NCI-H1105 (cell line): ENCODE data around the gene ANKRD40CL.
"Not testable (repeated sequence)": the region's sequence is repeated elsewhere in the genome, so short reads cannot be mapped to it uniquely, and the experiment has no call there.

ENCODE experiments used
- DNase-seq: peaks from one replicate; lab custom pipeline; 2025; lab: John Stamatoyannopoulos, UW

The ANKRD40CL gene

DNA sequence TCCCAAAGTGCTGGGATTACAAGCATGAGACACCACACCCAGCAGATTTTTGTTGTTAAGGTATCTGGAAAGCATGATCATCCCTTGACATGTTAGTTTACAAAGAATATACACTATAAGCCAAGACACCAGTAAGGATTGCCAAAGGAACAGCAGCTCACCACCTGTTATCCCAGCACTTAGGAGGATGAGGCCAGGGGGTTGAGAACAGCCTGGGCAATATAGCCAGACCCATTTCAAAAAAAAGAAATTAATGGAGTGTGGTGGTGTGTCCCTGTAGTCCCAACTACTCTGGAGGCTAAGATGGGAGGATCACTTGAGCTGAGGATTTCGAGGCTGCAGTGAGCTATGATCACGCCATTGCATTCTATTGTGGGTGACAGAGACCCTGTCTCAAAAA lies 5.1 kb downstream of the ANKRD40CL start:
- DNase-seq = no peak

DNA sequence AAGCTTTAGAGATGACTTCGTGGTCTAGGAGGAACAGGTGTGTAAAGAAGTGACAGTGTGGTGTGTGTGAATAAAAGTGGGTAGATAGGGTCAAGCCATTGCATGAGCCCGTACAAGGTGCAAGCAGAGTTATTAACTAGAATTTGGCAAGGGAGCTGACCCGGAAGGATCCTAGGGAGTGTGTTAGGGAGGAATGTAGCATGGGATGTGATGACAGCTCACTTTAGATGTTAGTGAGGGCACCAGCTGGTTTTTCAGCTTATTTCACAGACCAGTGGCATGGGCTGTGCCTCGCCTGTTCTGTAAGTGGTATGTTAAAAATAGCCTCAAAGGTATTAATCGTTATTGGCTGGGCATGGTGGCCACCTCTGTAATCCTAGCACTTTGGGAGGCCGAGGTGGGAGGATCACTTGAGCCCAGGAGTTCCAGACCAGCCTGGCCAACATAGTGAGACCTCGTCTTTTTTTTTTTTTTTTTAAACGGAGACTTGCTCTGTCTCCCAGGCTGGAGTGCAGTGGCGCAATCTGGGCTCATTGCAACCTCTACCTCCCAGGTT lies 8.3 kb downstream of the ANKRD40CL start:
- DNase-seq = no peak

DNA sequence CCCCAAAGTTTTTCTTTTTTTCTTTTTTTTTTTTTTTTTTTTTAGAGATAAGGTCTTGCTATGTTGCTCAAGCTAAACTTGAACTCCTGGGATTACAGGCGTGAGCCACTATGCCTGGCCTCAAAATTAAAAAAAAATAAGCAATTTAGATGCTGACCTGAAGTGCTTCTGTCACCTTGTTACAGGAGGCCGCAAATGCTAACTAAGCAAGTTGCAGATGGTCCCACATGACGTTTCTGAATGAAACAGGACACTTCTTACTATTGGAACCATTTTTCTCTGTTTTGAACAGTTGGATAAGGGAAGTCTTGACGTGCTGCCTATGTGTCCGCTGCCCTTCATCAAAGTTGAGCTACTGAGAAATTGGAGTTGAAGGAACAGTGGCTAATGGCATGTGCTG lies 8.8 kb downstream of the ANKRD40CL start:
- no peak for DNase-seq

DNA sequence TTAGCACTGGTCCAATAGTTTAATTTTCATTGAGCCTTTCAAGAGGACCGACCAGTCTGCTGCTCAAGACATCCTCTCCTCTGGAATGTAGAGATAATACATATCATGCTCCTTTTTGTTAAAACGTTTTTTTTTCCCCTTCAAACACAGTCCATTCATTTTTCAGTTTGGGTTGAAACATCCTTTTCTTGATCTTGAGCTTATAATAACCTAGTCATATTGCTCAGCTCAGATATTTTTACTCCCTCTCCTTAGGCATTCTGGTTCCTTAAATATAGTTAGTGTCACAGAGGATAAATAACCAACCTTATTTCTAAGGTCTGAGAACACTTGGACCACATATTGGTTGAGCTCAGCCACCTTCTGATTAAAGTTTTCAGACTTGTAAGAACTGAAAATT lies 12.8 kb downstream of the ANKRD40CL start:
- no peak for DNase-seq

DNA sequence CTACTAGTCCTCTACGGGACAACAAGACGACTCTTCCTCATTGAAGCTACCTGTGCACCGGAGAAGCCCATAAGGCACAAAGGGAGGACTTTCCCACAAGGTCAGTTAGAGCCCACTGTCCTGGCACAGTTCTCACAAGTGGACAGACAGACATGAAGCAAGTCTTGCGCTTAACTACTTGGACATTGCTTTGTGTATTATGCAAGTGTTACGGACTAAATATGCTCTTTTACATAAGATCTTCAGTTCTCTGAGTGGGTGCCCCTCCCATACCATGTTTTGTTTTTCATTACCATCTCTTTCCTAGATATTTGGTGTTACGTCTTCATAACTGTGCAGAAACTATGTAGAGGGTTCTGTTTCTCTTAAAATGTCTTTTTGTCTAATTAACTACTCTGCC lies 18.1 kb downstream of the ANKRD40CL start:
- DNase-seq = no peak

DNA sequence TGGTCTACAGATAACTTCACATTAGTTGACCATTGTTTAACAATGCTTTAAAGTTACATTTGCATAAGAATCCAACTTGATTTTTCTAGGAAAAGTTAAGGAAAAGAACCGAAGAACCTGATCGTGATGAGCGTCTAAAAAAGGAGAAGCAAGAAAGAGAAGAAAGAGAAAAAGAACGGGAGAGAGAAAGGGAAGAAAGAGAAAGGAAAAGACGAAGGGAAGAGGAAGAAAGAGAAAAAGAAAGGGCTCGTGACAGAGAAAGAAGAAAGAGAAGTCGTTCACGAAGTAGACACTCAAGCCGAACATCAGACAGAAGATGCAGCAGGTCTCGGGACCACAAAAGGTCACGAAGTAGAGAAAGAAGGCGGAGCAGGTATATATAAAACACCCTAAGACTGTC lies 21.7 kb downstream of the ANKRD40CL start:
- no peak for DNase-seq

DNA sequence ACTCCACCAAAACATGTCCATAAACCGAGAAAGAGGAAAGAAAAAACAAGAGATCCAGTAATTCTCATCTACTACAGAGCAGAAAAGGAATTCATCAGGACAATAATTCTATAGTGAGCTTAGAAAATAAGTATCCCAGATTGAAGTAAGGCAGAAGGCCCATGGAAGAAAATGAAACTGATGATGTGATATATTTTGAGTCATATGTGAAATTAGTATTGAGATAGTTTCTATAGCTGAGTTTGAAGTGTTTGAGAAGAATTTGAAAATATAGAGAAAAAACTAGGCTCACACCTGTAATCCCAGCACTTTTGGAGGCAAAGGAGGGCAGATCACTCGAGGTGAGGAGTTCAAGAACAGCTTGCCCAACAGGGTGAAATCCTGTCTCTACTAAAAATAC lies 28.2 kb downstream of the ANKRD40CL start:
- DNase-seq = no peak

DNA sequence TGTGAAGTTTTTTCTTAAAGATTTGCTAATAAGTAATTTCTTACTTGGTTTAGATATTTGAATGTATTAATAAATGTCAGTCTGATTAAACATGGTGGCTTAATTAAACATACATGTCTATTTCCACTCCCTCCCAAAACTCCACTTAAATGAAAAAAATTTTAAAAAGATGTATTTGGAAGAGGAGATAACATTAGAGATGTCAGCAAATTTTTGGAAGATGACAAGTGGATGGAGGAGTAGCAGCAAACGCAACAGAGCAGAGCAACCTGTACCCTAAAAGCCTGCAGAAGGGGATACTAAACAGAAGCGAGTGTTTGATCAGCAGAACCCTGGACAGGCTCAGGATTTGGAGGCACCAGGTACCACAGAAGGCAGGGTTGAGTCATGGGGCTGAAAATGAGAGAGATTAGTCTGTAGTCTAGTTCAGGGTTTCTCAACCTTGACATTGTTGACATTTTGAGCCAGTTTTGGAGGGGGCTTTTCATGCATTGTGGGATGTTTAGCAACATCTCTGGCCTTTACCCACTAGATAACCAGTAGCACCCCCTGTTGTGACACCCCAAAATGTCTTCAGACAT lies 30.1 kb downstream of the ANKRD40CL start:
- no peak for DNase-seq

DNA sequence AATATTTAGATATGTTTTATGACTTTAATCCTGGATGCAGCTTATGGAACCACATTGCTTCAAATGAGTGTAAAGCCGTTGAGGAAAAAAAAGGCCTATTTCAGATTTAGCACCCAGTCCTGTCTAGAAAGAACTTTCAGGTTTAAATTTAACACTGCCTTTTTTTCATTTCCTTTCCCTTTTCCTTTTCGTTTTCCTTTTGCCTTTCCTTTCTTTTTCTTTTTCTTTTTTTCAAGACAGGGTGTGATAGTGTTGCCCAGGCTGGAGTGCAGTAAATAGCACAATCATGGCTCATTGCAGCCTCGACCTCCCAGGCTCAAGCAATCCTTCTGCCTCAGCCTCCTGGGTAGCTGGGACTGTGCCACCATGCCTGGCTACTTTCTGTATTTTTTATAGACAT lies 32.0 kb downstream of the ANKRD40CL start:
- no peak for DNase-seq

DNA sequence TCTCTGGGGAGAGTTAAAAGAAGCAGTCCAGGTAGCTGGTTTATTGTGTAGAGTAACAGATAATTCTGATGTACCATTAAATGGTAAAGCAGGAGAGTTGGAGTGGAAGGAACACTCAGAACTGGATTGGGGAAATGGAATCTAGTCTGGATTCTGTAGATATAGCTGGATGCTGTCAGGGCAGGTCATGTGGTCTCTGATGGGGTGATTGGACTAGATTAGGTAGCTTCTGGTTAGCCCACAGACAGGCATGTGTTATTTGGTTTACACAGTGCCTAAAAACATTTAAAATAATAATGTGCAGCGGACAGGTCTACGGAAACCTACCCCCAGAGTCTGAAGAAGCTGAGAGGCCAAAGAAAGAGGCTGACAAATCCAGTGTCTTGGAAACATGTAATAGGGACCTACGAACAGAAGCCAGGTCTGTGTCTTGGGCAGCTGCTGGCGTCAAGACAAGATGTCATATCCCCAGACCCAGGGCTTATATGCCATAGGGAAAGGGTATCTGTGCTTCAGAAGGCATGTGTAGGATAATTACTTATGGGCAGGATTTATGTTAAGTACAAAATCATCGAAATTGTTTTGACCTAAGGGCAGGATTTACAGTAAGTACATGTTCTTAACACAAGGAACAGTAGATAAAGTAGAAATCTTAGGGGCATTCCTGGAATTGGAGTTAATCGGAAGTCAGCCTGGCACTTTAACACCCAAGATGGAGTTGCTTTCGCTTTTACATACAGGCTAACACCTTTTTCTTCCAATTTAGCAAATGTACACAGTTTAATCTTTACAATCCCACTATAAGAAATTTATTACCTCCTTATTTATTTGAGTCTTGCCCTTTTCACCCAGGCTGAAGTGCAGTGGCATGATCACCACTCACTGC lies 35.5 kb downstream of the ANKRD40CL start:
- DNase-seq = no peak

DNA sequence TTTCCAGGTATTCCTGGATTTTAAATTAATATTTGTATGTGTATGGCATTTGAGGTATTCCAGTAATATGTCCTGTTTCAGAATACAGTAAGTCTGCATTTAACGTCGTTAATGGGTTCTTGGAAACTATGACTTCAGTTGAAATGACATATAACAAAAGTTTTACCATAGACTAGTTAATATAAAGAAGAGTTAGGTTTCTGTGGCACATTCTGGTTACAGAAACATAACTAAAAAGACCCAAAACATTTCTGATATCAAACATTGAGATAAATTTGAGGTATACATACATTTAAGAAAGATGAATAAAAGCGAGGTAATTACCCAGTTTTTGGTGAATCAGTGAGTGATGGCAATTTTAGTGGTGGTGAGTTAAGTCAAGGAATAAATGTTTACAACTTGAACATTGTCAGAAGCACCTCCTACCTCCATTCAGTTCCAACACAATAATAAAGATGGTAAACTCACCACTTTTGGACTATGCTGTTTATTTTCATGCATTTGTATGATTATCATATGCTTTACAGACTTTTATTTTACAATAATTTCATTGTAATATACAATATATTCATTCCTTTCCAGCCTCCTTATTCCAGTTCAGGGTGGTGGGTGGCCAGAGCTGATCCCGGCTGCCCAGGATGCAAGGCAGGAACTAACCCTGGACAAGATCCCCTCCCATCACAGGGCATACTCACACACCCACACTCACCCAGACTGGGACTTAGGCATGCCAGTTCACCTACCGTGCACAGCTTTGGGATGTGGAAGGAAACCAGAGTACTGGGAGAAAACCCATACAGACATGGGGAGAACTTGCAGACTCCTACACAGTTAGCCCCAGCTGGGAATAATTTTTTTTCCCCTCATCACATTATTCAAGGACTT lies 38.2 kb downstream of the ANKRD40CL start:
- no peak for DNase-seq

DNA sequence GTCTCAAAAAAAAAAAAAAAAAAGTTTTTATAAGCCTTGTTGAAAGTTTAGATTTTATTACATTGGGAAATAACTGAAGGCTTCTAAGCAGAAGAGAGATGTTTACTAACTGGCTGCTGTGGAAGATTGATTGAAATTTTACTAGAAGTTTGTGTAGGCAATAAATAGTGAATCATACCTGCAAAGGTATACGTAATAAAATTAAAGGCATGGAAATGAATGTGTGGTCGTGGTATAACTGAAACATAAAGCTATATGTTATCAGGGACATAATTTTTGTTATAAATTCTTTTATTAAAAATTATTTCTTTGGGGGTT lies 39.2 kb downstream of the ANKRD40CL start:
- no peak for DNase-seq

DNA sequence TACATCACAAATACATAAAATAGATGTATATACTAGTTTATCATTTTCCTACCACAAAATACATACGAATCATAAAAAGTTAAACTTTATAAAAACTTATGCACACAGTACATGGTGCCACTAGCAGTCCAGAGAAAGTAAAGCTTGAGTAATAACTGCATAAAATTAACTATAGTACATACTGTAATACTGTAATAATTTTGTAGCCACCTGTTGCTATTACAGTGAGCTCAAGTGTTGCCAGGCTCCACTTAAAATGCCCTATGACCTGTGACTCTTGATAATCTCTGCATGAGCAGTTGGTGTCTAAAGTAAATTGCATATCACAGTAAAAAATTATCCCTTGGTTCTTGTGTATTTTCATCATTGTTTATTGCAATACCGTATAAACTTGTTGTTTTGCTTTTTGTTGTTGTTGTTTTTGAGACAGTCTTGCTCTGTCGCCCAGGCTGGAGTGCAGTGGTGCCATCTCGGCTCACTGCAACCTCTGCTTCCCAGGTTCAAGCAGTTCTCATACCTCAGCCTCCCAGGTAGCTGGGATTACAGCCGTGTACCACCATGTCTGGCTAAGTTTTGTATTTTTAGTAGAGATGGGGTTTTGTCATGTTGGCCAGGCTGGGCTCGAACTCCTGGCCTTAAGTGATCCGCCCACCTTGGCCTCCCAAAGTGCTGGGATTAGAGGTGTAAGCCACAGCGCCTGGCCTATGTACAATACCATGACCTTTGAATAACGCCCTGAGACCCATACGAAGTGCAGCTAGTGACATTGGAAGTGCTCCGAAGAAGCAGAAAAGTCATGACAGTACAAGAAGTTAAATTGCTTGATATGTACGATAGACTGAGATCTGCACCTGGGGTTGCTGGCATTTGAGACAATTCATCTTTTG lies 41.3 kb downstream of the ANKRD40CL start:
- no peak for DNase-seq

DNA sequence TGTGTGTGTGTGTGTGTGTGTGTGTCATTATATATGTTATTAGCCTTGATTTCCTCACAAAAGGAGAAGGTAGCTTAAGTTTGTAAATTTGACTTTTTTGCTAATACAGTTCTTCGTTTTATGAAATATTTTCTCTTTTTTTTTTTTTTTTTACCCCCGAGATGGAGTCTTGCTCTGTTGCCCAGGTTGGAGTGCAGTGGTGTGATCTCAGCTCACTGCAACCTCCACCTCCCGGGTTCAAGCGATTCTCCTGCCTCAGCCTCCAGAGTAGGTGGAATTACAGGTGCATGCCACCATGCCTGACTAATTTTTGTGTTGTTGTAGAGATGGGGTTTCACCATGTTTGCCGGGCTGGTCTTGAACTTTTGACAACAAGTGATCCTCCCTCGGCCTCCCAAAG lies 42.7 kb downstream of the ANKRD40CL start:
- not testable (repeated sequence) for DNase-seq

DNA sequence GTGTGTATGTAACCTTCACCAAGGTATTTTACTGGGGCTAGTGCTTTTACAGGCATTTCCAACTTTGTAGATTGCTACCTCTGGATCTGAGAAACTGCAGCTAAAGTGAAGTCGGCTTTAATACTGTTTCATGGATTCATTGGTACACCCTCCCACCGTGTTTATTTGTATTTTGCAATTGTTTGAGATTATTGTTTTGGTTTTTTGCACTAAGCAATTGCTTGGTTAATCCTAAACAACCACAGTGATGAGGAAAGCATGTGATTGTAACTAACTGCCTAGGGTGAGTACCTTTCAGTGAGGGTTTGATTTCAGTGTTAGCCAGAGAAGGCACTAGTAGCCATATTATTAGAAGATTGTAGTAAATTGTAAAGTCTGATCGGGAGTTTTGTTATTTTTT lies 44.6 kb downstream of the ANKRD40CL start:
- no peak for DNase-seq

DNA sequence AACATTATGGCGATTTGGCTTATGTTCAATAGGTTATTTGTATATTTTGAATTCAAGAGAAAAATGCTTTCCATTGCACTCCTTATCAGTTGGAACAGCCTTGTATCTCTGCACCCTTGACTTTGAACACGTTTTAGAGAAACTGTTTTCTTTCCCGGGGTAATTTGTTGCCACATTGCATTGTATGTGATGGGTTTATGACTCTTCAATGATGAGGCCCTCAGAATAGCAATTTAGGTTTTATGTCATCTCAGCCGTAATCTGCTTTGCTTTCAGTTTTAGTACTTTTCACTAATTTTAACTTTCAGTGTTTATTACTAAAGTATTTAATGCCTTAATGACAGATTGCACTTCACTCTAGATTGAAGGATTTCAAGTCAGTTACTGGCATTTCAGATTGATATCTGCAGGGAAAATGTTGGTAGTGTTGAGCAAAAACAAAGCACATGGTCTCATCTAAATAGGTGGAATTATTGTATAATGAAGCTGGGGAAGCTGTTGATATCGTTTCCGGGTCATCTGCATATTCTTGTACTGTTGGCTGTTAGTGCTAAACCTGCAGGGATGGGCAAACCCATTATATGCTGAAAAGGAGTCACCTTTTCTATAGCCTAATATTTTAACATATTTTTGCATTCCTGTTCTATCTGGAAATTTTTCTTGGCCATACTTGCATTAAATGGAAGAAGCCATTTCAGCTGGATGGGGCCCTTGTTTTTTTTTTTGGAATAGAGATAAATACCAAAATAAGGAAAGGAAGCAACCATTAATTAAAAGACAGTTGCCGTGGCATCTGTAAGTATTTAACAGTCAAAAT lies 45.9 kb downstream of the ANKRD40CL start:
- no peak for DNase-seq

DNA sequence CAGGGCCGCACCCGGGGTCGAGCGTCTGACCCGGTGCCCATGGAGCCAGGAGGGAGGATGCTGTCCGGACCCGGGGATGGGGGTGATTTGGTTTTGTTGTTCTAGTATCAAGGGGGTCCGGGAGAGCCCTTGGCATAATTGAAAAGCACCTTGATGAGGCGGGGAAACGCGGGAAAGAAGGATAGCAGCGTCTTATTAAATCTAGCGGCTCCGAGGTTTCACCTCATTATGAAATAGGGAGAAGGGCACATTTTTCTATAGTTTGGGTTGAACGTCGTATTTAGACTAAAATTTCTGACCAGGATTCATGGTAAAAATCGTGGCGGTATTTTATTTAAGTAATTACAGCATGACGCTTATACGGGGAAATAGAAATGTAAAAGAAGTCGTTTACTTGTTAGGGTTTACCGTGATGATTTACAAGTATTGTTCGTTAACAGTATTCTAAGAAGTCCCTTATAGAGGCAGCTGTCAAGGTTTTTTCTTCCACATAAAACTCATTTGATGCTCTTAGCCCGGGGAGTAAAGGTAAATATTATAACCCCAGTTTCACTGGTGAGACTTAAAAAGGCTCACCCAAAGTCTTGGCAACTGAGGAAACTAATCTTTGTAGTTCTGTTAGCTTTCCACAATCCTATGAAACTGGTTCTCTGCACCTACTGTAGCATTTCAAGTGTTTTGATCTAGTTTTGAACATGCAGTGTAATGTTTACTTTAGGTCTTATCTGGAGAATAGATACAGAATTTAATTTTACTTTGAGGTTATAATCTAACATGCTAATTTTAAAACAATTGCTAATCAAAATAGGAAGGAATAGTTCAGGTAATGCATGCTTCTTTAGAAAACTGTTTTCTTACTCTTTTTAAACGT lies 47.2 kb downstream of the ANKRD40CL start:
- no peak for DNase-seq

DNA sequence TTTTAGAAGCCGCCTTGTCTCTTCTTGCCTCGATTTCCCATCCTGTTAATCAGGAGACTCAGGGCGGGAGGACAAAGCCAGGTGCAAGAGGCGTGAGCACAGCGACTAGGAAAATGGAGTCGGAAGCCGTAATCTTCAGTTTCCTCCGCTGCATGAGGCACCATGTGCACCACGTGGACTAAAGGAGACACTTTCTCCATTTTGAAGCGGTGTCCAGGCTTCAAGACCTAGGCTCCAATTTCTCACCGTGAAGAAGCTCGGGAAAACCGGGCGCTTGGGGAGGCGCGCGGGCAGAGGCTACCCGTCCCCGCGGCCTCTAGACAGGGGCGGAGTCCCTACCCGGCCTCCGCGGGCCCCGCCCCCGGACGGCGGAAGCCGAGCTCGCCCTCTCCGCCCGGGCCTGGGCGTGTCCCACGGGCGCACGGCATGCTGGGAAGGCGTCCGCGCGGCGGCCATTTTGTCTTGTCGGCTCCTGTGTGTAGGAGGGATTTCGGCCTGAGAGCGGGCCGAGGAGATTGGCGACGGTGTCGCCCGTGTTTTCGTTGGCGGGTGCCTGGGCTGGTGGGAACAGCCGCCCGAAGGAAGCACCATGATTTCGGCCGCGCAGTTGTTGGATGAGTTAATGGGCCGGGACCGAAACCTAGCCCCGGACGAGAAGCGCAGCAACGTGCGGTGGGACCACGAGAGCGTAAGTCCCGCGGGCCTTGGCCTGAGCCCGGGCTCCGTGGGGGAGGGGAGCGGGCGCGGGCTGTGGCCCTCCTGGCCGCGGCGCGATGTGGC lies 48.0 kb downstream of the ANKRD40CL start, which contains the start of gene LUC7L3:
TSS of gene LUC7L3 (plus strand) at position 460 of the 780 bp plus-strand sequence. CDS start at position 590, 130 bp downstream.
- peak; percentile 94 for DNase-seq

DNA sequence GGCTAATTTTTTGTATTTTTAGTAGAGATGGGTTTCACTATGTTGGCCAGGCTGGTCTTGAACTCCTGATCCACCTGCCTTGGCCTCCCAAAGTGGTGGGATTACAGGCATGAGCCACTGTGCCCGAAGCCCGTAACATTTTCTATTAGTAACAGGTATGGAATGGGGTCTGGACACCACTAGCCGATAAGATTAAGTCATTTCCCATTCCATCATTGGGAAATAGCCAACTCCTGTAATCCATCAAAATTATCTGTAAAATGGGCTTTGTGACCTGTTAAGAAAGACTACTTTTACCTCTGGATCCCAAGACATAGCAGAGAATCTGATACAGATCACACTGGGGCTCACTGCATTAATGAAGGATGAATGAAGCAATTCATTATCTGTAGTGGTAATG lies 51.8 kb downstream of the ANKRD40CL start:
- no peak for DNase-seq
